GM18861 (cell line): ENCODE results near the gene SGF29.
"Not testable (repeated sequence)": the region's sequence is repeated elsewhere in the genome, so short reads cannot be mapped to it uniquely, and the experiment has no call there.

Experiments used
- ATAC-seq: cut with Tn5 transposase; IDR thresholded peaks from one replicate; pipeline ENCODE4 v1.9.1; 2021; ENCODE audit not compliant: unreplicated experiment

The SGF29 gene

DNA sequence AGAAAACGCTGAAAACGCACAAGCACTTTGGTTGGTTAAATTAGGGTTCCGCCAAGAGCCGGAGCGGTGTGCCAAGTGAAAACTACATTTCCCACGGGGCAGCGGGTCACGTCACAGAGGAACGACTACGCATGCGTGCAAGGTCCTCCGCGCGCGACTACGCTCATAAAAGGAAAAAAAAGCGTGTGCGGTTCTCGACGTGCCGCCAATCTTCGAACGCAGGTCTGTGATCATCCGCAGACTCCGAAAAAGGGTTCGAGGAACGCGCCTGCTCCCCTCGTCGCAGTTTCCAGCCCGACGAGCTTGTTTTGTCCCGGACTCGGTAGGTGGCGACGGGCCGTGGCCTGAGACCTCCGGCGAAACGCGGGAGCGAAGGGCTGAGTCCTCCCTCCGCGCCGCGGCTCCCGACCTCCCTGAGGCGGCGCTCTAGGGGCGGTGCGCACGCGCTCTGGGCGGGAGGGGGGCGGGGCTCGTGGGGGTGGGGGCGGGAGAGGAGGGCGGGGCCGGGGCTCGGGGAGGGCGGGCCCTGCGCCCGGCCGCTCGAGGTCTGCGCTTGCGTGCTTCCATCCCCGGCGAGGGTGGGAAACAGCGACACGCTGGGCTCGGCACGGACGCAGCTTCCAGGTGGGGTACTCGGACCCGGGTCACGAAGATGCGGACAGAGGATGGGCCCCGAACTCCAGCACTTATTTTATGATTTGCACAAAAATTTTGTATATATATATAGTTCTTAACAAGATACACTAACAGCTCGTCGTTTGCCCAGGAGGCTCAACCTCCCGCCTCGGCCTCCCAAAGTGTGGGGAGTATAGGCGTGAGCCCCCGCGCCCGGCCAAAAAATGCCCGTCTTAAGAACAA is at the start of gene SGF29:
TSS of gene SGF29 (plus strand) at position 145 of the 858 bp plus-strand sequence. CDS start 27,150 bp downstream, outside the sequence.
- peak; percentile 72 for ATAC-seq

DNA sequence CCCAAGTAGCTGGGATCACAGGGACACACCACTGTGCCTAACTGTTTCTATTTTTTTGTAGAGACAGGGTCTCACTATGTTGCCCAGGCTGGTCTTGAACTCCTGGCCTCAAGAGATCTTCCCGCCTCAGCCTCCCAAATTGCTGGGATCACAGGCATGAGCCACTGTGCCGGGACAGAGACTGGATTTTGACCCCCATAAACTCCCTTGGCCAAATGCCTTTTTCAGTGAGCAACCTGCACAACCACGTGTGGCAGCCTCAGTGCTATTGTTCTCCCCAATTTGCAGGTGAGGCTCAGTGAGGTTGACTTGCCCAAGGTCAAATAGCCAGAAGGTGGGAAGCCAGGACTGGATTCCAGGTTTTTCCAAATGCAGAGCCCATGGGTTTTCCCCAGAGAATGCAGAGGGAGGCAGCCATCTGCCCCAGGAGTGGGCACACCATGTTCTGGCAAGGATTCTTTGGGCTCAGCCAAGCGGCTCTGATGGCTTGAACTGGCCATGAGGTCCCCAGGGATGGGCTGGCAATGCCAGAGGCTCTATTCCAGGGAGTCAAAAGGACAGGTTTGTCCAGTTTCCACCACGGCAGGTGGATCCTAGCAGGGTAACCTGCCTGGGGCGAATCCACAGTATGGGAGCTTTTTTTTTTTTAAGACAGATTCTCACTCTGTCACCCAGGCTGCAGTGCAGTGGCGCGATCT is 48.9 kb upstream of the SGF29 start:
- ATAC-seq = no peak

DNA sequence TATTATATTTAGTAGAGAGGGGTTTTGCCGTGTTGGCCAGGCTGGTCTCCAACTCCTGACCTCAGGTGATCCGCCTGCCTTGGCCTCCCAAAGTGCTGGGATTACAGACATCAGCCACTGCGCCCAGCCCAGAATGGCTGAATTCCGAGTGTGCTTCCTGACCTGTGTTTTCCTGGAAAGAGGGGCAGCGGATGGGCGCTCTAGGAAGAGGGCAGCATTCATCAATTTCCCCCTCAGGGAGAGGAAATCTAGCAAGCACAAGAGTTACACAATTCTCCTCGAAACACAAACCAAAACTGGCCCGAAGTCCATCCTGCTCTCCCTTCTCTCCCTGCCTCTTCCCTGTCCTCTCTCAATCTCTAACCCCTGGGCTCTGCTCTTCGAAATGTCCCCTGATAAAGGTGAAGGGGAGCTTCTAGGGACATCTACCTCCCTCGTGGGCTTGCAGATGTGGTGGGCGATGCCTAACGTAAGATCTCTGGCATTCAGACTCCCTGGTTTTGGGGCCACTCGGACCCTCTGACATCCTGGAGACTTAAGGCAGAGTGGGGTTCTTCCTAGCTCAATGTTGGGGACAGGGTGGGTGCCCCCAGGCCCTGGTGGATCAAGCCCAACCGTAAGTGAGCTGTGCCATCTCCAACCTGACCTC is 48.1 kb upstream of the SGF29 start:
- ATAC-seq = no peak

- ATAC-seq = no peak
These were observed 42.7 kb upstream of the SGF29 start for GRCh38 chr16:28511031-28511430.

GRCh38 chr16:28511801-28512789 is 41.6 kb upstream of the SGF29 start:
- ATAC-seq = no peak

GRCh38 chr16:28513484-28514181 is 40.1 kb upstream of the SGF29 start:
- no peak for ATAC-seq

DNA sequence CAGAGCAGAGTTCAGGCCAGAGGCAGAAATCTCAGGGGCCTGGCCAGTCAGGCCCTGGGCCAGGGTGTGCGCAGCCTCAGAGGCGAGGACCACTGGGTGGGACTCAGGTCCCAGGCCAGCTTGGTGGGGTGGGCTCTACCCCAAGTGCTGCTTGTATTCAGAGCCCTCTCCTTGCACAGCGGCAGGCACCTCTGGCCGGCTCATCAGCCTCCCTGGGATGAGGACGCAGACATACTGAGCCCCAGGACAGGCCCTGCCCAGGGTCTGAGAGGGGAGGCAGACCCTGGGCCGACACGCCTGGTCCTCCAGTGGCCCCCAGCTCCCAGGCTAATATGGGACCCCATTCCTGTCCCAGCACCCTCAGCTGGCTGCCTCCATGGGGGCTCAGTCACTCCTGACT is 39.5 kb upstream of the SGF29 start:
- ATAC-seq = no peak

- no peak for ATAC-seq
These were observed 33.0 kb upstream of the SGF29 start for GRCh38 chr16:28520672-28521071.

GRCh38 chr16:28521436-28521835 is 32.3 kb upstream of the SGF29 start:
- ATAC-seq = no peak

DNA sequence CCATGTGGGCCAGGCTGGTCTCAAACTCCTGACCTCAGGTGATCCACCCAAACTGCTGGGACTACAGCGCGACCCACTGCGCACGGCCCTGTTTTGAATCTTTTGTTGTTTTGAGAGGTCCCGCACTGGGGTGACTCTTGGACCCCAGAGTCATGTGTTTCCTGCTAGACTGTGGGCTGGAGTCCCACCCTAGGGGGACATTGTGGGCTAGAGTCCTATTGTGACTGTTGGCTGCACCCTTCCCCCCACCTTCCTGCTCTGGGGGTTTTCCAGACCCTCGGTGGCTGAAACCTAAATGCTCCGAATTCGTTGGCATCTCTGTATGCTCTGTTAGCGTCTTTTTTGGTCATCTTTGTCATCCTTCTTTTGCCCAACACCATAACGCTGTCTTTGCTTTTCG is 30.9 kb upstream of the SGF29 start:
- no peak for ATAC-seq

- ATAC-seq = no peak
These were observed 29.0 kb upstream of the SGF29 start for GRCh38 chr16:28524681-28525171.

DNA sequence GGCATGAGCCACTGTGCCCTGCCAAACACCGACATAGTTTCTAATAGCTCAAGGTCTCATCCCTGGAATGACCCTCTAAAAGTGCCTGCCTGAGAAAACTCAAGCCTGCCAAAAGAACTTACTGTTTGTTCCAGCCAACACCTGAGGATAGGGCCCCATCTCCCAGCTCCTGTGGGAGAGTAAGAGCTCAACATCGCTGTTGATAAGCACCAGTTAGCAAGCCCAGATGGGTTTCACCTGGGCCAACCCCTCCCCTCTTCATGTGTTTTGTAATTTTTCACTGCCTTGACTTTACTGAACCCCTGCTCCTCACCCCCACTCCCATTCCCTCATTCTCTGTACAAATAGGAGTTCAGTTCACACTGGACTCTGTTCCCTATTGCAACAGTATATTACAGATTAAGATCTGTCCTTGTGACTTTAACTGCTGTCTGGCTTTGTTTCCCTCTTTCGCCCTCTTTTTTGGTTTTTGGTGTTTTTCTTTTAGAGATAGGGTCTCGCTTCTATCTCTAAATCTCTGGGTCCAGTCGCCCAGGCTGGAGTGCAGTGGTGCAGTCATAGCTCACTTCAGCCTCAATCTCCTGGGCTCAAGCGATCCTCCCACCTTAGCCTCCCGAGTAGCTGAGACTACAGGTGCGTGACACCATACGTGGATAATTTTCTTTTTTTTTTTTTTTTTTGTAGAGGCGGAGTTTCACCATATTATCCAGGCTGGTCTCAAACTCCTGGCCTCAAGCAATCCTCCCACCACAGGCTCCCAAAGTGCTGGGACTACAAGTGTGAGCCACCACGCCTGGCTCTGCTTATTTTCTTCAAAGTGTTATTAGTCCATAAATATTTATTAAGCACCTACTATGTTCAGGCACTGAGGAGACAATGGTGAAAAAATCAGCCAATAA is 27.3 kb upstream of the SGF29 start:
- no peak for ATAC-seq

DNA sequence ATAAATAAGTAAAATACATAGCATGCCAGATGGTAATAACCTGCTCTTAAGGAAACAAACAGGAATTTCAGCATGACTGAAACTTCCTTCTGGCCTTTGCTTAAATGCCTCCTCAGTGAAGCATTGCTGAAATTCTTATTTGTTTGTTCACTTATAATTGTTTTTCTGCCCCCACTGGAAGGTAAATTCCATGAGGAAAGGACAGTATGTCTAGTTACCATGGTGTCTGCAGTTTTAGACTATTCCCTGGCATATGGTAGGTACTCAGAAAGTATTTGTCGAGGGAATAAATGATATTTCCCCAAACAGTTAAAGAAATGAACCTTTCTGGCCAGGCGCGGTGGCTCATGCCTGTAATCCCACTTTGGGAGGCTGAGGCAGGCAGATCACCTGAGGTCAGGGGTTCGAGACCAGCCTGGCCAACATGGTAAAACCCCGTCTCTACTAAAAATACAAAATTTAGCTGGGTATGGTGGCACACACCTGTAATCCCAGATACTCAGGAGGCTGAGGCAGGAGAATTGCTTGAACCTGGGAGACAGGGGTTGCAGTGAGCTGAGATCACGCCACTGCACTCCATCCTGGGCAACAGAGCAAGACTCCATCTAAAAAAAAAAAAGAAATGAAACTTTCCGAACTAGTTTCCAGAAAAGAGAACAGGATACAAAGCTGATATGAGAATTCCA is 26.5 kb upstream of the SGF29 start:
- not testable (repeated sequence) for ATAC-seq

GRCh38 chr16:28527985-28528384 is 25.7 kb upstream of the SGF29 start:
- no peak for ATAC-seq

- no peak for ATAC-seq
These were observed 25.3 kb upstream of the SGF29 start for GRCh38 chr16:28528463-28528867.

DNA sequence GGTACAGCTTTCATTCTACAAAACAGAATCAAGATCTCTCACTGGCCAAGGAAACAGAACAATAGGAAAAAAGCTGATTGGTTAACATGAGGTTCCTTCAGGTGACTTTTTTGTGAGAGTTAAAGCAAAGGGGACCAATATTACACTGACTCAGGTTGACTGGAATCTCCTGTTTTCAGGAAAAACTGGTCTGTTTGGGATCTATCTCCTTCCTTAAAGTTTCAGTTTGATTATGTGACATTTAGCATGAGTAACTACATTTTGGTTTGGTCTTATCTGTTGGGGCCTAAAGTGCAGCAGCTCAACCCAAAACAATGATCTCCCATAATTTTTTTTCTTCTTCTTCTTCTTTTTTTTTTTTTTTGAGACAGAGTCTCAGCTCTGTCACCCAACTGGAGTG is 24.6 kb upstream of the SGF29 start:
- ATAC-seq = no peak

DNA sequence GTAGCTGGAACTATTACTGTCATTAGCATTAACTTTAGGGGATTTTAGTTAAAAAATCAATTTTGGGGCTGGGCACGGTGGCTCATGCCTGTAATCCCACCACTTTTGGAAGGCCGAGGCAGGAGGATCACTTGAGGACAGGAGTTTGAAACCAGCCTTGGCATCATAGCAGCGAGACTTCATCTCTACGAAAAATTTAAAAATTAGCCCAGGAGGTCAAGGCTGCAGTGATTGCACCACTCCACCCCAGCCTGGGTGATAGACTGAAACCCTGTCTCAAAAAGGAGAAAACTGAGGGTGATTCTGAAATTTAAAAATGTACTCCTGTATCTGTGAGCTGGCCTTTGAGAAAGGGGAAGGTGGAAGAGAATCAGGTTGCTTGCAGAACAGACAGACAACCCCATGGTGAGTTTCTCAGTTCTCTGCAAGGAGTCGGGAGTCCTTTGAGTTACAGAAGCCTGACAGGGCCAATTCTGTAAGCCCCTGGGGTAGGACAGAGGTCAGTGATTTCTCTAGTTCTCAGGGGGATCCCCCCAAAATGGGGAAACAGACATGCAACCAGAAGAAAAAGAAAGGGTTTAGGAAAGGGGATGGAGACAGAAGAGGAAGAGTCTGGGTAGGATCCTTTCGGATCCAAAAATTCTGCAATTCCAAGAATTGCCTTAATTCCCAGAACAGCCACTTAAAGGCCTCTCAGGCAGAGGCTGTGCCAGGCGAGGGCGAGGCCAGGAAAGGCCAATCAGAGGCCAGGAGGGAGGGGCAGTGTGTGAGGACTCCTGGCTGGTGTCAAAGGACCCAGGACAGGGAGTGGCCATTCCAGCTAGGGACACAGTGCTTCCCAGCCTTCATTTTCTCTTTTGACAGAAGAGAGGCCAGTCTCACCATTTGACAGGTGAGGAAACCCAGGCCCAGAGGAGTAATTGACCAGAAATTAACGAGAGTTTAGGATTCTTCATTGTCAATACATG is 21.7 kb upstream of the SGF29 start:
- no peak for ATAC-seq
